Neuronal stem cell (in vitro differentiated cells): ENCODE measurements around the gene C1GALT1C1L.

Experiments used
- DNase-seq: peaks from one replicate; pipeline ENCODE4 v3.0.0-alpha.2; 2013; ENCODE audit warnings: low spot score
- H2AFZ ChIP-seq: one replicate; pipeline ENCODE4 v1.6.1; 2013; ENCODE audit warnings: mild to moderate bottlenecking, low read length, inconsistent platforms
- H2AK5ac ChIP-seq: 2 replicates; pipeline ENCODE4 v1.6.1; 2013; ENCODE audit warnings: low read depth, mild to moderate bottlenecking, inconsistent platforms, low read length, moderate library complexity, mixed read lengths
- H2BK120ac ChIP-seq: 2 replicates; pipeline ENCODE4 v1.6.1; 2013; ENCODE audit warnings: low read depth, mild to moderate bottlenecking, inconsistent platforms, low read length, moderate library complexity, mixed read lengths
- H2BK12ac ChIP-seq: one replicate; pipeline ENCODE4 v1.6.1; 2013; ENCODE audit warnings: low read length, inconsistent platforms
- H2BK15ac ChIP-seq: 2 replicates; pipeline ENCODE4 v1.6.1; 2013; ENCODE audit warnings: mild to moderate bottlenecking, low read length, inconsistent platforms, mixed read lengths
- H2BK5ac ChIP-seq: one replicate; pipeline ENCODE4 v1.6.1; 2013; ENCODE audit warnings: inconsistent platforms, mild to moderate bottlenecking, low read length, moderate library complexity
- H3K14ac ChIP-seq: one replicate; pipeline ENCODE4 v1.6.1; 2013; ENCODE audit warnings: low read length, inconsistent platforms
- H3K18ac ChIP-seq: 2 replicates; pipeline ENCODE4 v1.6.1; 2013; ENCODE audit warnings: low read length, inconsistent platforms
- H3K23ac ChIP-seq: 2 replicates; pipeline ENCODE4 v1.6.1; 2013; ENCODE audit warnings: low read depth, mild to moderate bottlenecking, mixed read lengths, low read length, inconsistent platforms; ENCODE audit not compliant: poor library complexity
- H3K27ac ChIP-seq: replicated peaks from 3 replicates; pipeline ENCODE4 v1.5.1; 2013; ENCODE audit warnings: low read length, inconsistent platforms
- H3K27me3 ChIP-seq, 3 experiments: 2 replicates each; pipeline ENCODE4 v1.6.1; 2013; ENCODE audit warnings: low read length in 3 of 3, mild to moderate bottlenecking in 2 of 3, inconsistent platforms in 1 of 3, low read depth in 1 of 3, mixed read lengths in 1 of 3, moderate library complexity in 1 of 3; ENCODE audit not compliant: control insufficient read depth in 3 of 3, insufficient read depth in 3 of 3
- H3K36me3 ChIP-seq, 2 donors: replicated peaks in 1 of 2; 2 replicates each; pipeline ENCODE4 v1.6.1; 2013; ENCODE audit warnings: low read length in 2 of 2; ENCODE audit not compliant: control insufficient read depth in 2 of 2, insufficient read depth in 2 of 2
- H3K4ac ChIP-seq: 2 replicates; pipeline ENCODE4 v1.6.1; 2013; ENCODE audit warnings: inconsistent platforms, mild to moderate bottlenecking, low read length, moderate library complexity
- H3K4me1 ChIP-seq, 2 donors: 1 replicate in 1 of 2; 2 replicates in 1 of 2; pipeline ENCODE4 v1.6.1; 2013; ENCODE audit warnings: low read length in 2 of 2, low read depth in 1 of 2; ENCODE audit not compliant: control insufficient read depth in 2 of 2, insufficient read depth in 1 of 2
- H3K4me2 ChIP-seq: one replicate; pipeline ENCODE4 v1.6.1; 2013; ENCODE audit warnings: mild to moderate bottlenecking, low read length, inconsistent platforms; ENCODE audit not compliant: insufficient read depth, poor library complexity, severe bottlenecking
- H3K4me3 ChIP-seq, 2 donors: 2 replicates each; pipeline ENCODE4 v1.5.1; 2013; ENCODE audit warnings: low read length in 2 of 2, mild to moderate bottlenecking in 2 of 2, inconsistent platforms in 1 of 2, moderate library complexity in 1 of 2
- H3K79me1 ChIP-seq: one replicate; pipeline ENCODE4 v1.6.1; 2013; ENCODE audit warnings: low read depth, mild to moderate bottlenecking, inconsistent platforms, low read length, moderate library complexity
- H3K9ac ChIP-seq: one replicate; pipeline ENCODE4 v1.6.1; 2013; ENCODE audit warnings: mild to moderate bottlenecking, low read depth, low read length, inconsistent platforms; ENCODE audit not compliant: poor library complexity
- H3K9me3 ChIP-seq, 2 donors: replicated peaks in 1 of 2; 2 replicates each; pipeline versions ENCODE3 to v1.6.1; 2013; ENCODE audit warnings: low read length in 2 of 2, mild to moderate bottlenecking in 2 of 2, inconsistent platforms in 1 of 2, low read depth in 1 of 2, mixed read lengths in 1 of 2, moderate library complexity in 1 of 2; ENCODE audit not compliant: control insufficient read depth in 2 of 2, insufficient read depth in 1 of 2
- H4K8ac ChIP-seq: one replicate; pipeline ENCODE4 v1.6.1; 2013; ENCODE audit warnings: low read depth, mild to moderate bottlenecking, inconsistent platforms, low read length, moderate library complexity
- H4K91ac ChIP-seq: one replicate; pipeline ENCODE4 v1.6.1; 2013; ENCODE audit warnings: low read length, low read depth, mild to moderate bottlenecking, inconsistent platforms; ENCODE audit not compliant: poor library complexity
- WGBS, 2 donors: extraction: QIAGEN DNeasy Blood & Tissue Kit; methylation state at CpG; one replicate each; pipeline ENCODE4 v1.1.7; 2013; ENCODE audit warnings: missing lambda C conversion rate in 2 of 2, mixed read lengths in 1 of 2; ENCODE audit not compliant: insufficient read length in 2 of 2, insufficient replicate concordance in 1 of 2; ENCODE audit errors: extremely low coverage in 2 of 2; 5-methylcytosine and 5-hydroxymethylcytosine counted together

Gene C1GALT1C1L

DNA sequence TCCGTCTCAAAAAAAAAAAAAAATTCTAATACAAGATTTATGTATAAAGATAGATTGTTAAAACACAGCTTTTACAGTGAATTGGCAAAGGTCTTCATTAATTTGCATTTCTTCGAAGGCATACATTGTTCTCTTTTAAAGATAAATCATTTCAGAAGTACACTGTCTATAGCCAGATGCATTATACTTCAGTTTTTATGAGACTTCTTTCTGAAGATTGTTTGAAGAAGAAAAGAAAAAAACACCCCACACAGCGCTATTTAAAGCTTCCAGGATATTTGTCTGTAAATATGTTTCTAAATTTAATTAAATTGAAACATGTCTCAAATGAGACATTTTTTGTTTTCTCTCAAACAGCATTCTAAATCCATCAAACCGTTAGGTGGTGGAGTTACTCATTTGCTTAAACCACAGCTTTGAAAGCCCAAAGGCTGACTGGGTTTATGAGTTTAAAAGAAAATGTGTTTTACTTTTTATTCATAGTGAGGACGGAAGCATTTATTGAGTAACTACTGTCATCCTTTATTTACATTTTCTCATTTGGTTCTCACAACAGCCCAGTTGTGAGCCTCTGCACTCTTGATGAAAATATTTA is 42.4 kb upstream of the C1GALT1C1L start:
- Histone ChIP-seq H2BK12ac (no peak overlapping the region), H3K4me3 (no peak overlapping the region), H3K4me2 (no peak overlapping the region), H3K27me3 (no peaks in the 10 kb centered on the region), H3K9me3 (no peaks in the 10 kb centered on the region), H2AFZ (no peak overlapping the region), H3K4ac (no peak overlapping the region), H3K4me1 (no peaks in the 10 kb centered on the region), H3K27ac (no peak overlapping the region), H3K9ac (no peak overlapping the region), H2AK5ac (no peak overlapping the region), H4K91ac (no peak overlapping the region), H3K79me1 (no peaks in the 10 kb centered on the region), H2BK5ac (no peak overlapping the region), H2BK120ac (no peak overlapping the region), H3K36me3 (no peaks in the 10 kb centered on the region), H3K14ac (no peak overlapping the region), H4K8ac (no peak overlapping the region), H3K18ac (no peak overlapping the region), H3K23ac (no peak overlapping the region), H2BK15ac (no peak overlapping the region)
- WGBS, 2 donors: no CpG with 5 or more reads among the region's 5 CpGs
- no peak for DNase-seq

DNA sequence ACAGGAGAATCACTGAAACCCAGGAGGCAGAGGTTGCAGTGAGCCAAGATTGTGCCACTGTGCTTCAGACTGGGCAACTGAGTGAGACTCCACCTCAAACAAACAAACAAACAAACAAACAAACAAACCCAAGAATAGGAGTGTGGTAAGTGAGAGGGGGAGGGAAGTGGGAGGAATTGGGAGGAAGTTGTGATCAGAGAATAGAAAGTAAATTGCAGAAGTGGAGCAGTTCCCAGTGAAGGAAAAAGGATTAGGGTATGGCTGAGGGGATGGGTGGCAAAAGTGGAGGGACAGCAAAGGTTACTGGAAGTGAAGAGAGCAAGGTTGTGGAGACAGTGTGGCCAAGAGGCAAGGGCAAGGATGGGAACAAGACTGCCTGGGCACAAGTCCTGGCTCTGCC is 41.1 kb upstream of the C1GALT1C1L start:
- Histone ChIP-seq H3K27me3 (no peaks in the 10 kb centered on the region), H3K9ac (no peak overlapping the region), H3K23ac (no peak overlapping the region), H4K8ac (no peak overlapping the region), H3K4me1 (no peaks in the 10 kb centered on the region), H3K9me3 (no peaks in the 10 kb centered on the region), H3K27ac (no peak overlapping the region), H3K18ac (no peak overlapping the region), H3K4me2 (no peak overlapping the region), H2BK12ac (no peak overlapping the region), H3K36me3 (no peaks in the 10 kb centered on the region), H2AFZ (no peak overlapping the region), H3K4ac (no peak overlapping the region), H2BK120ac (no peak overlapping the region), H2BK15ac (no peak overlapping the region), H3K79me1 (no peaks in the 10 kb centered on the region), H2BK5ac (no peak overlapping the region), H3K14ac (no peak overlapping the region), H2AK5ac (no peak overlapping the region), H4K91ac (no peak overlapping the region), H3K4me3 (no peak overlapping the region)
- no peak for DNase-seq

DNA sequence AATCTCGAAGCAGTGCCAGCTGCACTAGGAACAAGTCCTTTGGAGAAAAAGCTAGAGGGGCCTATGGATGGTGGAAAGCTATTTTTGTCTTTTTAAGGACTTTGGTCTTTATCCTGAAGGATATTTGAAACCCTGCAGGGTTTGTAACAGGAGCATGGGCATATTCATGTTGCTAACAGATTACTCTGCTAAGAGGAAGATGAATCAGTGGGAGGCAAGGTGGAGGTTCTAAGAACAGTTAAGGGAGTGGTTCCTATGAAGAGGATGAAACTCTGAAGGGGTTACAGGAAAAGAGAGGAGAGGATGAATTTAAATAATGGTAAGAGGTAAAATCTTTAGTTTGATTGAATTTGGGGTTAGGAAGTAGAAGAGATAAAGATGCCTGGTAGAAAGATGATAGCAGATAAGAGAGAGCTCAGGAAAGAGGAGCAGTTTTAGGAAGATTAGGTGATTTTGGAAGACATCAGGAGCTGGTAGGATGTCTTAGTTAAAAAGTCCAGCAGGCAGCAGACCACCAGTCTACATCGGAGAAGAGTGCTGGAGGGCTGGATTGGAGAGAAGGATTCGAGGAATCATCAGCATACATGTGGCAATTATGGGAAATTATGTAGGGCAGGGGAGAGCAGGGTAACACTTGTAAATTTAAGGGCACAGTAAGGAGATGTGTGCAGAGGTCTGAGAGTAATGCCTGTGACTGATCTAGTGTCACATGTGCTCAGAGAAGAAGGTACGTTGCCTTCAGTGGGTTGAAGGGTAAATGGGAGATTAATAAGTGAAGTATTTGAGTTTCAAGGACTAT is 39.3 kb upstream of the C1GALT1C1L start:
- Histone ChIP-seq H2AK5ac (no peak overlapping the region), H3K79me1 (no peaks in the 10 kb centered on the region), H3K27ac (no peak overlapping the region), H2BK12ac (no peak overlapping the region), H3K36me3 (no peaks in the 10 kb centered on the region), H3K9me3 (no peaks in the 10 kb centered on the region), H2BK5ac (no peak overlapping the region), H2BK120ac (no peak overlapping the region), H3K4me3 (no peak overlapping the region), H4K91ac (no peak overlapping the region), H4K8ac (no peak overlapping the region), H2BK15ac (no peak overlapping the region), H3K9ac (no peak overlapping the region), H3K27me3 (no peaks in the 10 kb centered on the region), H3K23ac (no peak overlapping the region), H3K18ac (no peak overlapping the region), H3K4ac (no peak overlapping the region), H3K14ac (no peak overlapping the region), H3K4me1 (no peaks in the 10 kb centered on the region), H3K4me2 (no peak overlapping the region), H2AFZ (no peak overlapping the region)
- DNase-seq: no peak
- no CpG with 5 or more reads among the region's 4 CpGs for WGBS, 2 donors

DNA sequence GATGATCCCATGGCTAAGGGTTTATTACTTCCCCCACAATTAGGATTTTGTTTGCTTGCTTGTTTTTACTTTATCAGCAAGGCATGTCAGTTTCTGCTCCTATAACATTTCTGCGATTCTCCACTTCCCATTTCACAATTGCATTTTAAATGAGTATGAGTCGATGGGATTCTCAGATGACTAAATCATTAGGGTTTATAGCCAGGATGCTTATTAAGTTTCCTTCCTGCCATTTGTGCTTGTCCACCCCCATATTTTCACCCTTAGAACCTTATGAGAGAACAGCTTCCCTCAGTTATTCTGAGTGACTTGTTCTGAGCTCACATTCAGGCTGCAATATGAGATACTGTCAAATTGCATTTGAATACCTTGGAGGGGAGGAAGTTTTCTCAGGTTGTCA is 37.9 kb upstream of the C1GALT1C1L start:
- Histone ChIP-seq H3K4ac (no peak overlapping the region), H3K18ac (no peak overlapping the region), H4K8ac (no peak overlapping the region), H2BK15ac (no peak overlapping the region), H2BK5ac (no peak overlapping the region), H3K23ac (no peak overlapping the region), H2AFZ (no peak overlapping the region), H2BK120ac (no peak overlapping the region), H2BK12ac (no peak overlapping the region), H3K36me3 (no peaks in the 10 kb centered on the region), H3K4me3 (no peak overlapping the region), H2AK5ac (no peak overlapping the region), H3K14ac (no peak overlapping the region), H4K91ac (no peak overlapping the region), H3K9ac (no peak overlapping the region), H3K4me2 (no peak overlapping the region), H3K27ac (no peak overlapping the region), H3K9me3 (no peaks in the 10 kb centered on the region), H3K27me3 (no peaks in the 10 kb centered on the region), H3K4me1 (no peaks in the 10 kb centered on the region), H3K79me1 (no peaks in the 10 kb centered on the region)
- DNase-seq: no peak
- WGBS, 2 donors: no CpG with 5 or more reads among the region's 2 CpGs
